Suprapubic skin (tissue), 4 donors: ENCODE data around the gene STRIP2. TPM values are rescaled to one million over a fixed set of nuclear protein-coding genes. Genes with fewer than 3 reads are reported as not detected.
"Not testable (repeated sequence)": the region's sequence is repeated elsewhere in the genome, so short reads cannot be mapped to it uniquely, and the experiment has no call there.

Experiments
- DNase-seq, 2 donors: peaks; one replicate each; pipeline ENCODE4 v3.0.0-alpha.2; 2019; ENCODE audit warnings: low spot score in 2 of 2
- H3K27ac ChIP-seq: fragments of 200-600 bp; sonication (generic); one replicate; pipeline ENCODE4 v1.5.1; 2019
- H3K27me3 ChIP-seq: fragments of 200-600 bp; sonication (generic); one replicate; pipeline ENCODE4 v1.5.1; 2019
- H3K36me3 ChIP-seq: fragments of 200-600 bp; sonication (generic); one replicate; pipeline ENCODE4 v1.5.1; 2019
- H3K4me1 ChIP-seq: fragments of 200-600 bp; sonication (generic); one replicate; pipeline ENCODE4 v1.5.1; 2019
- H3K4me3 ChIP-seq: fragments of 200-600 bp; sonication (generic); one replicate; pipeline ENCODE4 v1.5.1; 2019; ENCODE audit warnings: mild to moderate bottlenecking
- H3K9me3 ChIP-seq: fragments of 200-600 bp; sonication (generic); one replicate; pipeline ENCODE4 v1.5.1; 2019
- CTCF ChIP-seq, 2 donors: fragments of 200-600 bp in 1 of 2; fragments of 450-650 bp in 1 of 2; sonication (generic) in 1 of 2; IDR thresholded peaks; one replicate each; pipeline ENCODE4 v1.5.1; 2016 to 2019; ENCODE audit warnings: antibody characterized with exemption in 2 of 2, mild to moderate bottlenecking in 1 of 2, moderate library complexity in 1 of 2
- EP300 ChIP-seq: sonication (generic); formaldehyde crosslinking; IDR thresholded peaks from one replicate; pipeline ENCODE4 v1.6.1; 2017; ENCODE audit warnings: antibody characterized with exemption
- POLR2A ChIP-seq, 2 donors: fragments of 450-650 bp; IDR thresholded peaks; one replicate each; pipeline ENCODE4 v1.6.1; 2017; ENCODE audit warnings: antibody characterized with exemption in 2 of 2, mild to moderate bottlenecking in 2 of 2, moderate library complexity in 2 of 2
- POLR2AphosphoS5 ChIP-seq, 3 donors: sonication (generic); formaldehyde crosslinking; IDR thresholded peaks; one replicate each; pipeline ENCODE4 v1.6.1; 2017; ENCODE audit warnings: antibody characterized with exemption in 3 of 3
- WGBS: methylation state at CpG from one replicate; pipeline ENCODE4 v1.1.5; 2018; 5-methylcytosine and 5-hydroxymethylcytosine counted together
- total RNA-seq, 4 donors: library from RNA; depleted of rRNA; stranded (reverse); fragments of >200 nt; gene quantifications; one replicate each; pipeline ENCODE4 v1.1.0, GENCODE V29; 2016

STRIP2 gene
- total RNA-seq, 4 donors from 2014 or later, result 0.23 to 1.6 (median 0.69) TPM

DNA sequence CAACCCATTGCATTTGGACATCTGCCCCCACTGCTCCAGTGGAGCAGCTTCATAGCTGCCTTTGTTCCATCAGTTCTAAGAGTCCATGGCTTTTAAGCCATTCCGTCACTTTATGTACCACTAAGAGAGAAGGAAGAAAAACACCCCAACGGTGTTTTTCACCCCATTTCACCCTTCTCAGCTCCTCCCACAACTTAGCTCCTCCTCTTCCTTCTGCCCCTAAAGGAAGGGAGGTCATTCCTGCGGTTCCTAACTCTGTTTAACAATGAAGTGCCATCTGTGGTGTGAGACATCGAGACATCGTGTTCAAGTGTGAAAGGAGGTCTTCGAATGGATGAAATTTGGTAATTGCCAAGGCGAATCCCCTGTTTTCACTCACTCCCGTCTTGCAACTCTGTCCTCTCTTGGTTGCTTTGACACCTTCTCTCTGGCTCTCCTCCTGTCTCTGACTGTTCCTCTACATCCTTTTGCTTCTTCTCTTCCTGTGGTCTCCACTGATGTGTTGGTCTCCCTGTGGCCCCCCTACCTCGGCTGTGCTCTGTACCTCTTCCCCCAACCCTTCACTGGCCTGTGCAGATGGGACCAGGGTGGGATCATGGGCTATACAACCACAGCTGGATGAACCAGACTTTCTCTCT is 91.1 kb downstream of the STRIP2 start:
- Histone ChIP-seq H3K4me3 (no peak overlapping the region), H3K27me3 (peaks cover 5% of the 10 kb centered on the region), H3K36me3 (no peaks in the 10 kb centered on the region), H3K27ac (no peak overlapping the region), H3K4me1 (no peaks in the 10 kb centered on the region), H3K9me3 (no peaks in the 10 kb centered on the region)
- DNase-seq, result no peak
- 86% methylated on average over 9 of the region's 9 CpGs for WGBS
- TF ChIP-seq POLR2AphosphoS5 (IDR thresholded peaks at IDR 0.05) (no peak), CTCF (IDR thresholded peaks at IDR 0.05) (no peak), POLR2A (IDR thresholded peaks at IDR 0.05) (no peak), EP300 (no peak)

DNA sequence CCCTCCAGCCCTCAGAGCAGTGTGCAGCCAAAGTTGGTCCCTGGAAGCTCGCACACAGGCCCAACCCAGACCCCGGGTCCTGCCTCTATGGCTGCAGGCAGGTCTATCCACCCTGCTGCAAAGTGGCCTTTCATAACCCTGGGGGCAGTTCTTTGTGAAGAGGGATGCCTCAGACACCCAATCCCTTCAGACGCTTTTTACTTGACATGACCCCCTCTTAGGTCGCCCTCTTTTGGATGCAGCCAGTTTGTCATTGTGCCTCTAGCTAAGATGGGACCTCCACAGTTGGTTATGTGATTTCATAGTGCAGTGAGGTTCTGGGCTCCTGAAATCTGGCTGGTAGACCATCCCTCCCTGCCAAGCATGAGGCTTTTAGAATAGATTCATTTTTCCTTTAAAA is 95.4 kb downstream of the STRIP2 start:
- WGBS, result 79% methylated on average over 4 of the region's 4 CpGs
- no peak overlapping the region for H3K27ac ChIP-seq
- TF ChIP-seq EP300, result no peak
- TF ChIP-seq POLR2A (IDR thresholded peaks at IDR 0.05), result no peak

DNA sequence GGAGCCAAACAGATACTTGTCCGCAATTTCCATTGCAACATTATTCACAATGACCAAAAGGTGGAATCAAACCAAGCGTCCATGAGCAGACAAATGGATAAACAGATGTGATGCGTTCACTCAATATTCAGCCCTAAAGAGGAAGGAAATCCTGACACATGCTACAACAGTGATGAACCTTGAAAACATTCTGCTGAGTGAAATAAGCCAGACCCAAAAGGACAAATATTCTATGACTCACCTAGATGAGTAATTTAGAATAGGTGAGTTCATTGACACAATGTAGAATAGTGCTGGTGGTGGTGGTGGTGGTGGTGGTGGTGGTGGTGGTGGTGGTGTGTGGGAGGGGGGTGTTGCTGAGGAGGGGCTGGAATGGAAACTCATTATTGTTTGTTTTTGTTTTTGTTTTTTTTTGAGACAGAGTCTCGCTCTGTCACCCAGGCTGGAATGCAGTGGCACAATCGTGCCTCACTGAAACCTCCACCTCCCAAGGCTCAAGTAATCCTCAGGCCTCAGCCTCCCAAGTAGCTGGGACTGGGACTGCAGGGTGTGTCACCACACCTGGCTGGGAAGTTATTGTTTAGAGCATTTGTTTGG is 96.7 kb downstream of the STRIP2 start:
- DNase-seq, result no peak
- WGBS, result 75% methylated on average over 5 of the region's 5 CpGs
- H3K4me3 ChIP-seq, result no peak overlapping the region
- no peaks in the 10 kb centered on the region for H3K9me3 ChIP-seq
- TF ChIP-seq POLR2AphosphoS5 (IDR thresholded peaks at IDR 0.05), result no peak
- H3K4me1 ChIP-seq, result no peaks in the 10 kb centered on the region
- H3K27ac ChIP-seq, result no peak overlapping the region
- H3K36me3 ChIP-seq, result no peaks in the 10 kb centered on the region
- no peaks in the 10 kb centered on the region for H3K27me3 ChIP-seq

More for the DNA sequence above, 95.4 kb downstream of the STRIP2 start:
- DNase-seq, result no peak
- no peaks in the 10 kb centered on the region for H3K4me1 ChIP-seq
- no peaks in the 10 kb centered on the region for H3K36me3 ChIP-seq
- H3K4me3 ChIP-seq, result no peak overlapping the region
- no peaks in the 10 kb centered on the region for H3K9me3 ChIP-seq
- H3K27me3 ChIP-seq, result no peaks in the 10 kb centered on the region

DNA sequence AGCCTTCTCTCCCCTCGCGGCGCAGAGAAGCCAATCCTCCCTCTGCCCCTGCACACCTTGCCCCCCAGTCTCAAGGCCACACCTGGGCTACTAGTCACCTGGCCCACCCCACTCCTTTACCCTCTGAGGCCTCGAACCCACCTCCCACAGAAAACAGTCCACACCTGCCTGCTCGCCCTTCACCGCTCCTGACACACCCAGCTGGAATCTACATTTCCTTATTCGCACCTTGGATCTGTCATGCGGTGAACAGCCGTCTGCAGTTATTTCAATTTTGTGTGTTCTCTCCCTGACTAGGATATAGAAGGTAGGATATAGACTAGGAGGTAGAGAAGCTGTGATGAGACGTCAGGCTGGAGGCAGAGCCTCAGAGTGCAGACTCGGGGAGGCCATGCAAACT is 97.5 kb downstream of the STRIP2 start:
- 85% methylated on average over 11 of the region's 11 CpGs for WGBS
- Histone ChIP-seq H3K27ac (no peak overlapping the region), H3K27me3 (no peaks in the 10 kb centered on the region), H3K9me3 (no peaks in the 10 kb centered on the region), H3K4me1 (no peaks in the 10 kb centered on the region), H3K36me3 (no peaks in the 10 kb centered on the region), H3K4me3 (no peak overlapping the region)
- no peak for DNase-seq
- TF ChIP-seq EP300, result no peak
- TF ChIP-seq CTCF (IDR thresholded peaks at IDR 0.05), result no peak
- TF ChIP-seq POLR2A (IDR thresholded peaks at IDR 0.05), result no peak
- TF ChIP-seq POLR2AphosphoS5 (IDR thresholded peaks at IDR 0.05), result no peak

DNA sequence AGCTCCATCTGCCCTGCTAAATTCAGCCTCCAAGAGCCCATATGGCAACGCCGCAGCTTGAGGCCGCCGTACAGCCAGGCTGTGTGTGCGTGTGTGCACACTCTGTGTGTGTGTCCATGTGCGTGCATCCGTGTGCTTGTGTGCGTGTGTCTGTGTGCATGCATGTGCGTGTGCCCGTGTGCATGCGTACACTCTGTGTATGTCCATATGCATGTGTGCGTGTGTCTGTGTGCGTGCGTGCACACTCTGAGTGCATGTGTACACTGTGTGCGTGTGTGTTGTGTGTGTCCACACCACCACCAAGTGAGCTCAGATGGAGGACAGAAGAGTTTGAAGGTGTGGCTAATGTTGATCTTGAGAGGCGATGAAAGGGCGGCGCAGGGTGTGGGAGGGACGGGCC is 98.1 kb downstream of the STRIP2 start:
- Histone ChIP-seq H3K27me3 (no peaks in the 10 kb centered on the region), H3K4me1 (no peaks in the 10 kb centered on the region), H3K9me3 (no peaks in the 10 kb centered on the region), H3K4me3 (no peak overlapping the region), H3K27ac (no peak overlapping the region), H3K36me3 (no peaks in the 10 kb centered on the region)
- DNase-seq, result no peak
- 75% methylated on average over 17 of the region's 19 CpGs for WGBS
- TF ChIP-seq POLR2A (IDR thresholded peaks at IDR 0.05), result no peak
- no peak for TF ChIP-seq POLR2AphosphoS5 (IDR thresholded peaks at IDR 0.05)
- no peak for TF ChIP-seq EP300
- TF ChIP-seq CTCF (IDR thresholded peaks at IDR 0.05), result no peak

DNA sequence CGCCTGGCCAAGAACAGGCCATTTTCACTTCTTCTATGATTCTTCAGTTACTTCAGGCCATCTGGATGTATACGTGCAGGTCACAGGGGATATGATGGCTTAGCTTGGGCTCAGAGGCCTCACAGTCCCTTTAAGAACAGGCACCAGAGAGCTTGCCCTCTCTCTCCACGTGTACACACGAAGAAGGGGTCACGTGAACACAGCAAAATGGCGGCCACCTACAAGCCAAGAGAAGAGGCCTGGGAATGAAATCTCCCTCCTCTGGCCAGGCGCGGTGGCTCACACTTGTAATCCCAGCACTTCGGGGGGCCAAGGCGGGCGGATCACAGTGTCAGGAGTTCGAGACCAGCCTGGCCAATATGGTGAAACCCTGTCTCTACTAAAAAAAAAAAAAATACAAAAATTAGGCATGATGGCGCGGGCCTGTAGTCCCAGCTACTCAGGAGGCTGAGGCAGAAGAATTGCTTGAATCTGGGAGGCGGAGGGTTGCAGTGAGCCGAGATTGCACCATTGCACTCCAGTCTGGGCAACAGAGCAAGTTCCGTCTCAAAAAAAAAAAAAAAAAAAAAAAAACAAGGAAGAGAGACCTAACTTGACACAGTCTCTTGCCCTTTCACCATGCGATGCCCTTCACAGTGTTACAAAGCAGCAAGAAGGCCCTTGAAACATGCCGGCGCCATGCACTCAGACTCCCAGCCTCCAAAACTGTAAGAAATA is 100.5 kb downstream of the STRIP2 start:
- H3K27me3 ChIP-seq, H3K36me3 ChIP-seq, DNase-seq, H3K4me3 ChIP-seq, H3K9me3 ChIP-seq, H3K4me1 ChIP-seq, H3K27ac ChIP-seq: not testable (repeated sequence)
- WGBS, result 86% methylated on average over 19 of the region's 20 CpGs
